Hindlimb muscle (tissue), 1 donor: ENCODE measurements around the gene DBP. TPM values are rescaled to one million over a fixed set of nuclear protein-coding genes. Genes with fewer than 3 reads are reported as not detected.

ENCODE experiments used
- DNase-seq: peaks from one replicate; pipeline ENCODE4 v3.0.0-alpha.2; 2013
- polyA plus RNA-seq: library from polyadenylated mRNA; unstranded; fragments of 120-200 nt; gene quantifications from one replicate; pipeline ENCODE4 v1.2.1, GENCODE V29; 2013; ENCODE audit not compliant: insufficient read length

DBP gene
- polyA plus RNA-seq, 1 donor = 7.9 TPM

DNA sequence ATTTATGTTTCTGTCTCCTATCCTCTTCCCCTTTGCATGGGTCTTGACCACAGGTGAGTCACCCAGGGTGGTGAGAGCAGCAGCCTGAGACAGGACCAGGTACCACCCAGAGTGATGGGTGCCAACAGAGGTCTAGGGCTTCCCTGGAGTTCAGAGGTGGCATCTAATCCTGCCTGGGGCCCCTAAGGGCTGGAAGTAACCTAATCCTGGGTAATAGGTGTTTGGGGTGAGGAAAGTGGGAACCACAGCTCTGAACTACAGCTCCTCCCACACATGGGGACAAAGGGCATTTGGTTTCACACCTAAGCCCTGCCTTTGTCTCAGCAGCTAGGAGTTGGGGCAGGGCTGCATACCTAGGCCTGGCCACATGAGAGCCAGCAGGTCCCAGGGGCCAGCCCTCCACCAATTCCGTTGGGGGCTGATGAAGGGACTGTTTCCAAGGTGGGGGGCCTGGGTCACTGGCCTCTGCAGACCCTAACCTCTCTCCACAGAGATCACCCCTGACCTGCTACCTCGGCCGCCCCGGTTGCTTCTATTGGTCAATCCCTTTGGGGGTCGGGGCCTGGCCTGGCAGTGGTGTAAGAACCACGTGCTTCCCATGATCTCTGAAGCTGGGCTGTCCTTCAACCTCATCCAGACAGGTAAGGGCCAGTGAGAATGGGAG is 9.8 kb downstream of the DBP start:
- no peak for DNase-seq

DNA sequence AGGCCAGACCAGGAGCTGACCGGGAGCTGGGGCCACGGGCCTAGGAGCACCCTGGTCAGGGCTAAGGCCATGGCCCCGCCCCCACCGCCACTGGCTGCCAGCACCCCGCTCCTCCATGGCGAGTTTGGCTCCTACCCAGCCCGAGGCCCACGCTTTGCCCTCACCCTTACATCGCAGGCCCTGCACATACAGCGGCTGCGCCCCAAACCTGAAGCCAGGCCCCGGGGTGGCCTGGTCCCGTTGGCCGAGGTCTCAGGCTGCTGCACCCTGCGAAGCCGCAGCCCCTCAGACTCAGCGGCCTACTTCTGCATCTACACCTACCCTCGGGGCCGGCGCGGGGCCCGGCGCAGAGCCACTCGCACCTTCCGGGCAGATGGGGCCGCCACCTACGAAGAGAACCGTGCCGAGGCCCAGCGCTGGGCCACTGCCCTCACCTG is 11.3 kb downstream of the DBP start:
- DNase-seq = no peak

DNA sequence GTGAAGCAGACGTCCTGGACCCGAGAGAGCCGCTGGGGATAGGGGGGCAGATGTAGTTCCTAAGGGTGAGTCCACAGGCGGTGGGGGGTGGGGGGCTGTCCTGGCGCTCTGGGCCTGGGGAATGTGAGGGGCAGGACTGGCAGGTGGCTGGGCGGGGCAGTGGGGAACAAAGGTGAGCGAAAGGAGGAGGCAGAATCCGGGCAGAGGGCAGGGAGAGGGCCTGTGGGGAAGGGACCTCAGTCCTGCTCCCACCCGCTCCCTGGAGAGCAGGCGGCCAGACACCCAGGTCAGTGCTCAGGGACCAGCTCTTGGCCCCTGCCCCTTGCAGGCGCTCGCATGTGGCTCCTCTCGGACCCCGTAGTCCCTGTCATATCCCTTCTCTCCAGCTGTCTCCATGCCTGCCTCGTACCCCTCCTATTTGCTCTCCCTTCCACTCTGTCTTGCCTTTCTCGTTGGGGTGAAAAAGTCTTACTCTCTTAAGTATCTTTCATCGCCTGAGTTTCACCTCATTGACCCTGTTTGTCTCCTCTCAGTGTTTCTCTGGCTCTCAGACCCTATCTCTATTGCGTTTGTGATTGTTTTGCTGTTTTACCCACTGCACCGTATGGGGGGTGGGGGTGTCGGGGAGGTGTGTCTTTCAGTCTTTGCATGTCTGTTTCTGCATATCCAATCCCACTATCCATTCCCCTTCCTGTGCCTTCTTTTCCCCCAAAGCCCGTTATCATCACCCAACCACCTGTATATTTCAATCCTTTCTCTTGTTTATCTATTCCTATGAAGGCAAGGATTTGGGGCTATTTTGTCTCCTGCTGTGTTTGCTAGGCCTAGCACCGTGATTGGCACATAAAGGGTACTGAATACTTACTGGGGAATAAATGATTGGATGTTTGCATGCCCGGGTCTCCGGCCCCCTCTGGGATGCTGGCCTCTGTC is 12.1 kb downstream of the DBP start:
- DNase-seq = no peak

DNA sequence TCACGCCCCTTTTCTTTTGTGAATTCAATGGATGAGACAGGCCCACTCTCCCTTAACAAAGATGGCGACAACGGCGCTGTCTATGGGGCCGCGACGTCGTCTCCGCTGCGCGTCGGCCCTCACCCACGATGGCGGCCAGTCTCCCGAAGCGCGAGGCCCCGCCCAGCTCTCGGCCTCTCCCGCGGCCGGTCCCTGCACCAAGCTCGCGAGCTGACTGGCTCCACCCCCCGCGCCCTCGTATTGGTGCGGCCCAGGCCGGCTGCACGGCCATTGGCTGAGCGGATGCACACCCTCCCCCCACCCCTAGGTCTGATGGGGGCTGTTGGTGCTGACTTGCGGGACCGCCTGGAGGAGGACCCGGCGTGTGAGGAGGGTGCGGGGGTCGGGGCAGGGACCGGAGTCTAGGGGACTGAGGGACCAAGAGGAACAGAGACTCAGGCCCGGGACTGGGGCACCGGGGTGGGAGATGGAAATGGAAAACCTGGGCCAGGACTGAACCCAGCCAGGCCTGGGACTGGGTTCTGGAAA is 13.0 kb downstream of the DBP start:
- DNase-seq = peak; percentile 98

DNA sequence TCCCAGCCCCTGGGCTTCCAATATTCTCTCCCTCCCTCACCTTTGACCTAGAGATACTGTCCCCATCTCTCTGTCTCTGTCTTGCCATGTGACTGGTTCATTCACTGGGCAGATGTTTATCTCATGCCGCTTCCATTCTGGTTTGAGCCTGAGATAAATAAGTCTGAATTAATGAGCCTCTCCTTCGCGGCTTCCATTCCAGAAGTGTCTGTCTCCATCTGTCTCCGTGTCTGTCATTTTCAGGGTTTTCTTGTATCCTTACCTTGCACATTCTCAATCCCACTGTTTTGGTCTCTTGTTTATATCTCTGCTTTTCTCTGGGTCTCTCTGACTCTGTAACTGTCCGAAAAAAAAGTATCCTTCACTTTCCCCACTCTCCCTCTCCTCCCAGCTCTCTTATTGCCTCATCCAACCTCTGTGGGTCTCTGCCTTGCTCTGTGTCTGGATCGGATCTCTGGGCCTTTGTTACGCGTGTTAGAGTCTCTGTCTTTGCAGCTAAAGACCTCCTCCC is 13.6 kb downstream of the DBP start:
- DNase-seq = no peak

DNA sequence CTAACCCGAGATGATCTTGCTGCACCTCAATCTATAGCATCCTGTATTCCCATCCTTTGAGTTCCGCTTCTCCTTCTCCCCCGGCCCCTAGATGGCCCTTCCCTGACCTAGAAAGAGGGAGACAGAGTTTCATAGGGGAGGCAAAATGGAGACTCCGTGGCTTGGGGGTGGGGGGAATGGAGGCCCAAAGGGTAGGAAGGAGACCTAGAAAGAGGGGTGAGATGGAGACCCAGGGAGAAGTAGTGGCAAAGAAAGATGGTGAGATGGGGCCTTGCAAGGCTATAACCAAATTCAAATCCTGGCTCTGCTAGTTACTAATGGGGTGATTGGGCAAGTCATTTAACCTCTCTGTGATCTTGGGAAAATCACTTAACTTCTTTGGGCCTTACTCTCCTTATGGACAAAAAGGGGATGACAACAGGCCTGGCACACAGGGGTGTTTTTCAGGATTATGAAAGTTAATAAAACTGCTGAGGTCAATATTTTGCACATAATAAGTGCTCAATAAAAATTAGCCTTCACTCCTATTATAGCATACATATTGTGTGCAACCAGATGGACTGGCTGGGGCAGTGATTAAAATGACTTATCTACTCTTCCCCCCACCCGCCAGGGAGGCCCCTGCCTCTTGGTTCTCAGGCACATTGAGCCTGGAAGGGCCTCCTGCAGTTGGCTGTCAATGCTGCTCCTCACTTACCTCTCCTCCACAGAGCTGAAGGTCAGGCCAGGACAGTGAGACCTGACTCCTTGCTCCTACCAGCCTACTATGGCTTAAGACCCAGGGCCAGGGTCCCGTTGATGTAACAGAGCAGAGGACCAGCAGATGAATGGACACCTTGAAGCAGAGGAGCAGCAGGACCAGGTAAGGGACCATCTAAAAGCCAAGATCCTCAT is 17.2 kb downstream of the DBP start:
- DNase-seq = no peak

DNA sequence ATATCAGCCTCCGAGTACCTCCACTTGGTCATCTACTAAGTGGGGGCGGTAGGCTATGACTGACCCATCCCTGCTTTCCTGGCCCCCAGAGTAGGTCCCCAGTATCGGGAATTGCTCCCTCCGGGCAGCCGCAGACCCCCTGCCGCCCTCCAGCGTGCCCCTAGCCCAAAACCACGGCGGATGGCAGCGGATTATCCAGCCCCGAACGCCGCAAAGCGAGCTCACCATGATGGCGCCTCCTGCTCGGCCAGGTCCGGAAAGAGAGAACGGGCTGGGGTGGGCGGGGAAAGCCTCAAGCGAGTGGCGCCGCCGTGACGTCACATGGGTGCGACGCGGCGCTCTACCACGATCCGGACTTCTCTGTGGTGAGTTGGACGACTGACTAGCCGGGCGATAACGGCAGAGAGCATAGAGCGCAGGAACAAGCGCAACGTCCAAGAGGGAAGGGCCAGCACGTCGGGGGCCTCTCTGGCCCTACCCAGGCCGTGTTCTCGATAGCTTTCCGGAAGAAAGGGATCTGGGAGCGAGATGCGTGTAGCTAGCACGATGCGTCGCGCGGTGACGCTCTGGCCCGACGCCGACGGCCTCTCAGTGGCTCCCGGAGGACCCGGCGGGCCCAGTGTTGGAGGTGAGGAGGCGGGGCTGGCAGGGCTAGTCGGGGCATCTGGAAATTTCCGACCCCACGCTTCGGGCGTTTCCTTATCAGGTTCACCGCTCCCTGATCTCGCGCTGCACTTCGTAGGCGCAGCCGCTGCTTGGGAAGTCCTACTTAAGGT is 18.1 kb downstream of the DBP start, which contains the start of the genes RPL18 and SPHK2:
Gene RPL18 (minus strand): TSS at position 263 of the 776 bp plus-strand sequence. CDS start 35 bp downstream, at position 228.
Gene SPHK2 (plus strand): TSS at position 591 of the 776 bp plus-strand sequence. CDS start 1,009 bp downstream, outside the sequence.
- DNase-seq = peak; percentile 99

DNA sequence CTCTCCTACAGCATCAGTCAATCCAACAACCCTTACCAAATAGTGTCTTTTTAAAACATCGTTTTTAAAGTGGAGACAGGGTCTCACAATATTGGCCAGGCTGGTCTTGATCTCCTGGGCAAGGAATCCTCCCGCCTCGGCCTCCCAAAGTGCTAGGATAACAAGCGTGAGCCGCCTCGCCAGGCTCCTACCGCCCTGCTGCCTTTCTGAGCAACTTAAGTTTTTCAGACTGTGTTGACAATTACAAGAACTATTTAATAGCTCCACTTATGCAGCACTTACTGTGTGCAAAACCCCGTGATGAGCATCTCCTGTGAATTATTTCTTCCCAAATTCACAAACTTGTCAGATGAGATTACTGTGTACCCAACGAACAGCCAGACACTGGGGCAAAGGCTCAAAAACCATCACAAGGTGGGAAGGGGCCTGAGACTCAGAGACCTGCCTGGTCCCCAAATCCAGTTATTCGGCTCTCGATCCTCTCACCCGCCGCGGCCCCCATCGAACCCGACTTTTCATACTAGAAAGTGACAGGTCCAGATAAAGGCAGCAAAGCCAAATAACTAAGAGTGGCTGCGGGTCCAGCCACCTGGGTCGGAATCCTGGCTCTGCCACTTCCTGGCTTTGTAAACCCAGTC is 18.8 kb downstream of the DBP start:
- no peak for DNase-seq

DNA sequence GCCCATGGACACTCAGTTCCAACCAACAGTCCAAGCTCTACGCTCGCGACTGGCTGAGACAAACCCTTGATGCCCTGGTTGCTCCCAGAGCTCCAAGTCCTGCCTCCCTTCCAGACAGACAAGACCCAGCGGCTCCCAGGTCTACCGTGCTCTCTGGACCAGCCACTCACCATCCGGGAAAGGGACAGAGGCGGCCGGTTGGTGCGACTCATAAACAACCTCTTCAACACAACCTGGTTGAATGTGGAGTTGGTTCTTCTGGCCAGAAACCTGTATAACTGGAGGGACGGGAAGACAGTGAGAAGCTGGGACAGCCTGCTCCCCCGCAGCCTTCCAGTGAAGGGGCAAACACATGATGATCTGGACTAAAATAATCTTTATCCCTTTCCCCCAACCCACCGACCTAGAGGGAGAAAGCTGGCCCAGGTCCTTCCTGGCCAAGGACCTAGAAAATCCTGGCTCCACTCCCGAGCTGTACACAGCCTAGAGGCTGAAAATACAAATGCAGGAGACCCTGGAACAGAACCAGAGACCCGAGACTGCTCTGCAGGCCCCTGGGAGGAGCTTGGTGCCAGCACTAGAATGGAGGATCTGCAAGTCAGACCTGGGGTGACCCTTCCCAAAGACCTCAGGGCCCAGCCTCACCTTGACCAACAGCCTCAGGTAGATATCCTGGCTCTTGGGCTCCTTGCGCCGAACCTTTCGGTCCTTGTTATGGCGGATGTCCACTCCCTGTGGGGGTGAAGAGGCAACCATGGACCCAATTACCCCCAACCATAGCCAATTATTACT is 19.8 kb downstream of the DBP start:
- peak; percentile 49 for DNase-seq

DNA sequence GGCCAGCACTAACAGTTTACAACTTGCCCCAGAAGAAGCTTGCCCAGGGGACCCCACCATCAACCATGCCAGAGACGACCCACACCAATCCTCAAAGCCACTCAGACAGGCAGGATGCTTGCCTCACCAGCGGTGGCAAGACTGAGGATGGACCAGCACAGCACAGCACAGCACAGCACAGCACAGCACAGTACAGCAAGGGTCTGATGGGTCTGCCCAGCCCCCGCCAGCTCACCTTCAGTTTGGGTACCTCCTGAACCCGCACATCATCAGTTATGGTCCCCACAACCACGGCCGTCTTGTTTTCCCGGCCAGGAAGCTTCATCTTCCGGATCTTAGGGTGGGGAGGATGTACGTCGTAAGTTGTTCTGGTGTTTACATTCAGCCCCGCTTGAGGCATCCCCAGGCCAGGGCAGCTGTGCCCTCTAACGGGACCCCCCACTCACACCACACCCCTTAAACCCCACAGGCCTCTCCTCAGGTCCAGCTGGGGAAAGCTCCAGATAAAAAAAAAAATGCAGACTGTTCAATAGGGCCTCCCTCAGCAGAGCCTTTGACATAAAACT is 20.6 kb downstream of the DBP start:
- DNase-seq = no peak

DNA sequence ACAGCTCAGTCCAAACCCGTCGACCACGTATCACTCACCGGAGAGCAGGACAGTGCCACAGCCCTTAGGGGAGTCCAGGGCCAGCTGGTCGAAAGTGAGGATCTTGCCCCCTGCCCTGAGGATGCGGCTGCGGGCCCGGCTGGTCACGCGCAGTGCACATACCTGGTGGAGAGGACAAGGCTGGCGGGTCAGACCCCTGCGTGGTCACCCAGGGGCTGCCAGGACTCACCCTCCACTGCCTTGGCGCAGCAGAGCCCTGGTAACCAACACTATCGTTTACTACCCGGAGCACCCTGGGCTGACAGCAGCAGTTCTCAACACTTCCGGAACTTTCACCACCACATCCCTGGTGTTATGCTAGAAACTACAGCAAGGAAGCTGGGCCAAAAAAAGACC is 21.1 kb downstream of the DBP start:
- no peak for DNase-seq

DNA sequence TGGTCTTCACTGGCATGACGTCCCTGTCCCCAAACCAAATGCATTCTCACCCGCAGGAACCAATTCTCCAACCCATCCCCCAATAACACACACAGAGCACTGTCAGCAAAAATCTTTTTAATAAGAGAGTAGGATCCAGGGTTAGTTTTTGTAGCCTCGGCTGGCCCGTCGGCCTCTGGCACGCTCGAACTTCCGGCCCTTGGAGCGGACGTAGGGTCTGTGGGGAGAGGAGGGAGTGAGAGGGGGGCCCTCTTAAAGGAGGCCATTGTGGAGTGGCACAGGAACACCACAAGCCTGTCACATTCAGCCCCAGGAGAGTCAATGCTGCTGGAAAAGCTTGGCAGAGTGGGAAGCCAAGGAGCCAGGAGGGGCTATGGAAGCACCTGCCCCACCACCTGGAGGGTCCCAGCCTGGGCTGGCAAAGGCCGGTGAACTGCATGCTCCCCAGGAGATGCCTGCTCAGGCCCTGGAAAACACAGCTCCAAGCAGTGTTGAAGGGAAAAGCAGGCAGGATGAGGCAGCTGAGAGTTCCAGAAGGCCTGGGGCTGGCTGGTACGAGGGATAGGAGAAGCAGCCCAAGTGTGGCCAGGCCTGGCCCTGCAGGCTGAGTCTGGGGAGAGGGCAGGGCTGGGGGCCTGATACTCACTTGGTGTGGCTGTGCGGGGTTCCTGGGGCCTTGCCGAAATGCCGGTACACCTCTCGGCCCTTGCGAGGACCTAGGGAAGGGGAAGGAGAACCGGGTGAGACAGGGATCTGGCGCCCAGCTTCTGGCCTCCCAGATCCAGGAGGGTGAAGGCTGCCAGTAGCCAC is 21.7 kb downstream of the DBP start:
- no peak for DNase-seq

DNA sequence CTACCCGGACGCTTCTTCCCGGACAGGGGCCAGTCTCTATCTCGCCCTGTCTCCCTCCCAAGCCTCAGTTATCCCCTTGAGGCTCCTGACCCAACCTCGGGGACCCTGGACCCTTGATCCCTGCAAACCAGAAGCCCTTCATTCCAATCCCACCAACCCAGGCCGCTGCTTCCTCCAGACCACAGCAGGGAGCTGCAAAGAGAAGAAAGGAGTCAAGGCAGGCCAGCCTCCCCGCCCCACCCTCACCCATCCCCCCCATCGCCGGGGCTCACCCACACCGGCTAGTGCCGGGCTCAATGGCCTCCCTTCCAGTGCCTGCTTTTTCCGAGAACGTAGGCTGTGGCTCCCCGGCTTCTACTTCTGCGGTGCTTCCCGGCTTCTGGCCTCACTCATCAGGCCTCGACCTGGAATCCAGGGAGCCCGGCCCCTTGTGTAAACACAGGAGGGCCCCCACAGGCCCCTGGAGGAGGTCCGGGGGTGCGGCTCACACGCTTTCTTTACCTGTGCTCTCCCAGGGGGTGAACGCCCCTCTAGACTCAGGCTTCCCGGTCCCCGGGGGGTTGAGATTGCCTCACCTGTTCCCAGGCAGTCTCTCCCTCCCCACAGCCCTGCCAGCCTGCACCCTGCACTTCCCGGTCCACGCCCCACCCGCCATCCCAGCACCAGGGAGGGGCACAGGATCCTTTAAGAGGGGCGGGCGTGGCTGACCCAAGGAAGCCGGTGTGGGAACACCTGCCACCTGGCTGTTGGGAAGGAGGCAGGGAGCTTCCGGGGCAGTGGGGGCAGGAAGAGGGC is 22.5 kb downstream of the DBP start, which contains the start of gene FAM83E:
Gene FAM83E (minus strand): TSS at position 641 of the 795 bp plus-strand sequence. CDS start 1,704 bp downstream, outside the sequence.
- no peak for DNase-seq

DNA sequence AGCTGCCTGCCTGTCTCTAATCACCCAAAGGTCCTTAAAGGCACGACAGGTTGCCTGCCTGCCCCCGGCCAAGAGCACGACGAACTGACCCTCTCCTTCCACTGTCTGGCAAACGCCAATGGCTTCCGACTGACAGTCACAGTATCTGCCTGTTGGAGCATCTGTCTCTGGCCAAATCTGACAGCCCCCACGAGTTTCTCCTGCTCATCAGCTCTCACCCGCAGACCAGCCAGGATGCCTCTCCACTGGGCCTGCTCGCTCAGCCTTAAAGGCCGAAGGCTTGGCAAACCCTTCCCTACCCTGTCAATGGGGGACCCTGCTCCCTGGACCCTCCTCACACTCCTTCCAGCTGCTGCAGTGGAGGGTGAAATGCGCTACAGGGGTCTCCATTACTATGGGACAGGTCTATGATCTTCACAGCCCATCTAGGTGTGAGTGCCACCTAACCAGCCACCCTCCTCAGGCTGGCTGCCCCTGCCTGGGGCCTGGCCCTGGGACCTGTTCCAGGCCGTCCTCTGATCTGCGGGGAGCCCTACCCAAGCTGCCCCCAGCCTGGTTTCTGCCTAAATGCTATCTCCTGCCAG is 23.2 kb downstream of the DBP start:
- no peak for DNase-seq

DNA sequence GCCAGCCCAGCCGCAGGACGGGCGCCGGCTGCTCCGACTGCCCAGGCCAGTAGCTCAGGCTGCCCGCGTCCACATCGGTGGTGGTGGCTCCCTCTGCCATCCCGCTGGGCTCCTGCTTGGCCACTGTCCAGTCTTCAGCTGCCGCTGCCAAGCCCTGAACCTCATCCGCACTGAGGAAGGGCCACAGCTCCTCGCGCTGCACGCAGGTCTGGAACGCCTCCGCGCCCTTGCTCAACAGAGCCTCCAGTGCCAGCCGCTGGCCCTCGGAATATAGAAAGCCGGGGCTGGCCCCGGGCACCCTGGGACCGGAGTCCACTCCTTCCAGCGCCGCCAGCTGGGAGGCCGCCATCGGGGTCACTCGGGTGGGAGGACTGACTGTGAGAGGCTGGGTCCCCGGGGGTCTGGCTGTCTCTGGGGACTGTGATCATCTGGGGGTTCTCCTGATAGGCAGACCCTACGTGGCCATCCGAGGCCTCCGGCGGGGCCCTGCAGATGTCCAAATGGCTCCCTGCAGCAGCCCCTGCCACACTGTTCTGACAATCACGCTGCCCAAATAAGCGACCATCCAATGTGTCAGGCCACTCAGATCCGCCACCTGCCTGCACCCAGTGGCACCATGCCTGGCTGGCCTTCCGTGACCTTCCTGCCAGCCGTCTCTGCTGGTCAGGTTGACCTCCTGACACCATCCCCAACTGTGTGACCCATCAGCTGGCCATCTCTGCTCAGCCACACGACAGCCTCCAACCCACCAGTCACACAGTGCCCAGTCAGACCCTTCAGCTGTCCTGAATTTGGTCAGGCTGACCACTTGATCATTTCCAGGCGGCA is 23.9 kb downstream of the DBP start:
- DNase-seq = no peak

DNA sequence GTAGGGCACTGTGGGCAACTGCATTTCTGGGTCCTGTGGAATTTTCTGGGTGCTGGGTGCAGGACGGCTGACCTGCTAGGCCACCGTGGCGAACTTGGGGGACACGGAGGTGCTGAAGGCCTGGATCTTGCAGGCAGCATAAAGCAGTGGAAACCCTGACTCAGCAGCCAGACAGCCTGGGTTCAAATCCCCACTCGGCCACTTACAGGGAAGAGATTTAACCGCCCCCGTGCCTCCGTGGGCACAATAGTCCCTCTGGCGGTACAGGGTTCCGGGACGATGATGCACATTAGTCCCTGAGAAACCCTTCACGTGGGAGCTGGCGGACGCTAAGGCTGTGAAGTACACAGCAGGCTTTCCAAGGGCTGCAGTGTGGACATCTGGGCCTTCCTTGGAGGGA is 25.3 kb downstream of the DBP start:
- no peak for DNase-seq
